ENCODE measurements around the gene VAT1L. TPM values are rescaled to one million over a fixed set of nuclear protein-coding genes. Genes with fewer than 3 reads are reported as not detected.

The VAT1L gene
- total RNA-seq, 1 donor from 2014 or later = 17.9 TPM

- peaks cover 1% of the 10 kb centered on the region for H3K9me3 Mint-ChIP-seq (ENCODE audit: unreplicated experiment)
- no peak for TF ChIP-seq CTCF (IDR thresholded peaks at IDR 0.05; ENCODE audit: partially characterized antibody, unreplicated experiment)
- peak overlapping the region; percentile 53 for H3K27ac Mint-ChIP-seq (ENCODE audit: unreplicated experiment)
- DNase-seq = no peak
- no peaks in the 10 kb centered on the region for H3K36me3 Mint-ChIP-seq (ENCODE audit: unreplicated experiment)
- peaks cover 10% of the 10 kb centered on the region for H3K4me1 Mint-ChIP-seq (ENCODE audit: low read depth, unreplicated experiment)
- no peak overlapping the region for H3K4me3 Mint-ChIP-seq (ENCODE audit: unreplicated experiment)
- H3K27me3 Mint-ChIP-seq (ENCODE audit: unreplicated experiment) = peaks cover 4% of the 10 kb centered on the region
Observed at GRCh38 chr16:77948835-77949234, 160.5 kb downstream of the VAT1L start.

DNA sequence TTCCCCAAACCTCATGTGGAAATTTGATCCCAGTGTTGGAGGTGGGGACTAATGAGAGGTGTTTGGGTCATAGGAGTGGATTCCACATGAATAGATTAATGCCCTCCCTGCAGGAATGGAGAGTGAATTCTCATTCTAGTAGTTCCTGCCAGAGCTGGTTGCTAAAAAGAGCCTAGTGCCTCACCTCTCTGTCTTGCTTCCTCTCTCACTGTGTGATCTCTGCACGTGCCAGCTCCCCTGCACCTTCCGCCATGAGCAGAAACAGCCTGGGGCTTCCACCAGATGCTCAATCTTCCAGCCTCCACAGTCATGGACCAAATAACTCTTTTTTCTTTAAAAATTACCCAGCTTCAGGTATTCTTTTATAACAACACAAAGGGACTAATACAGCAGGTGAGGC is 161.1 kb downstream of the VAT1L start:
- Mint-ChIP-seq H3K4me3 (ENCODE audit: unreplicated experiment) (peak overlapping the region; percentile 39), H3K36me3 (ENCODE audit: unreplicated experiment) (no peaks in the 10 kb centered on the region), H3K27me3 (ENCODE audit: unreplicated experiment) (peaks cover 4% of the 10 kb centered on the region), H3K4me1 (ENCODE audit: low read depth, unreplicated experiment) (peaks cover 10% of the 10 kb centered on the region), H3K9me3 (ENCODE audit: unreplicated experiment) (peaks cover 1% of the 10 kb centered on the region), H3K27ac (ENCODE audit: unreplicated experiment) (peak overlapping the region; percentile 53)
- no peak for TF ChIP-seq CTCF (IDR thresholded peaks at IDR 0.05; ENCODE audit: partially characterized antibody, unreplicated experiment)
- no peak for DNase-seq

DNA sequence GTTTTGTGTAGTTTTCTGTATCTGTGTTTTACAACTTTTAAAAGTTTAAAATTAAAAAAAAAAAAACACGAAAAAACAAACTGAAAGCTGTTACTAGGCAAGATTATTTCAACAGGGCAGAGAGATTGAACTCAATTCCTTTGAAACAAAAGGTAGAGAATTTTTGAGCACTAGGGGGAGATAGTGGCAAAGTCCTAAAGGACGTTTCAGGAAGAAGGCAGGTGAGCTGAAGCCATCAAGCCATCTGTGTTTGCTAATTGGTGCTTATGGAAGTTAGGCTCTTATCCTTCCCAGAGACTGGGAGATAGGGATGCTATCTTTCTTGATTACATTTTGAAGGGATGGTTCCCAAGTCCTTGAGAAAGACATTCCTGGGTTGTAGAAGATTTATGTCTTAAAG is 163.4 kb downstream of the VAT1L start:
- Mint-ChIP-seq H3K4me3 (ENCODE audit: unreplicated experiment) (no peak overlapping the region), H3K4me1 (ENCODE audit: low read depth, unreplicated experiment) (peaks cover 10% of the 10 kb centered on the region), H3K9me3 (ENCODE audit: unreplicated experiment) (peaks cover 1% of the 10 kb centered on the region), H3K27ac (ENCODE audit: unreplicated experiment) (no peak overlapping the region), H3K27me3 (ENCODE audit: unreplicated experiment) (peaks cover 4% of the 10 kb centered on the region), H3K36me3 (ENCODE audit: unreplicated experiment) (no peaks in the 10 kb centered on the region)
- TF ChIP-seq CTCF (IDR thresholded peaks at IDR 0.05; ENCODE audit: partially characterized antibody, unreplicated experiment) = peak; percentile 25
- DNase-seq = no peak

GRCh38 chr16:77955127-77955526 is 166.8 kb downstream of the VAT1L start:
- no peak overlapping the region for H3K27ac Mint-ChIP-seq (ENCODE audit: unreplicated experiment)
- H3K4me1 Mint-ChIP-seq (ENCODE audit: low read depth, unreplicated experiment) = no peaks in the 10 kb centered on the region
- H3K4me3 Mint-ChIP-seq (ENCODE audit: unreplicated experiment) = no peak overlapping the region
- no peak for DNase-seq
- H3K9me3 Mint-ChIP-seq (ENCODE audit: unreplicated experiment) = no peaks in the 10 kb centered on the region
- no peaks in the 10 kb centered on the region for H3K36me3 Mint-ChIP-seq (ENCODE audit: unreplicated experiment)
- no peaks in the 10 kb centered on the region for H3K27me3 Mint-ChIP-seq (ENCODE audit: unreplicated experiment)
- TF ChIP-seq CTCF (IDR thresholded peaks at IDR 0.05; ENCODE audit: partially characterized antibody, unreplicated experiment) = no peak

DNA sequence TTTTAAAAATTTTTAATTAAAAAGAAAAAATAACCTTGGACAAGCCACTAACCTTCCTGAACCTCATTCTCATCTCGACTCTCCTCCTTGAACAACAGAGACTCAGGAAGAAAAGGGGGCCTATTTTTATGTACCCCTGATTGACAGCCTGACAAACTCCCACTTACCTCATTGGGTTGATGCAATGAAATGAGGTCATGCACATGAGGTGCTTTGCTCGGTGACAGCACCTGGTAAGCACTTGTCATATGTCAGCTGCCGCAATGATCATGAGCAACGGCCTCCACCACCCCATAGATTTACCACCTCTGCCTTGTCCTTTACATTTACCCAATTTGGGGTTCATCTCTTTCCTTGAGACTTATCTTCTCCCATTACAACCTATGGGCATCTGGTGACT is 167.9 kb downstream of the VAT1L start:
- DNase-seq = no peak
- H3K27me3 Mint-ChIP-seq (ENCODE audit: unreplicated experiment) = no peaks in the 10 kb centered on the region
- H3K4me3 Mint-ChIP-seq (ENCODE audit: unreplicated experiment) = no peak overlapping the region
- no peaks in the 10 kb centered on the region for H3K9me3 Mint-ChIP-seq (ENCODE audit: unreplicated experiment)
- no peaks in the 10 kb centered on the region for H3K4me1 Mint-ChIP-seq (ENCODE audit: low read depth, unreplicated experiment)
- TF ChIP-seq CTCF (IDR thresholded peaks at IDR 0.05; ENCODE audit: partially characterized antibody, unreplicated experiment) = no peak
- no peak overlapping the region for H3K27ac Mint-ChIP-seq (ENCODE audit: unreplicated experiment)
- peaks cover under 1% of the 10 kb centered on the region for H3K36me3 Mint-ChIP-seq (ENCODE audit: unreplicated experiment)

Measured in glutamatergic neuron (in vitro differentiated cells).